NT2/D1 (cell line): ENCODE results near the gene SLC23A1.
"Not testable (repeated sequence)": the region's sequence is repeated elsewhere in the genome, so short reads cannot be mapped to it uniquely, and the experiment has no call there.

Source experiments
- DNase-seq: peaks from one replicate; pipeline ENCODE4 v3.0.0-alpha.2; 2011; ENCODE audit warnings: low read depth, low spot score
- H3K27me3 ChIP-seq: 2 replicates; pipeline ENCODE4 v1.6.0; 2011; ENCODE audit warnings: mild to moderate bottlenecking; ENCODE audit not compliant: insufficient read length, insufficient read depth
- H3K36me3 ChIP-seq: 2 replicates; pipeline ENCODE4 v1.6.1; 2011; ENCODE audit warnings: mild to moderate bottlenecking, low read length, mixed read lengths; ENCODE audit not compliant: insufficient read depth, insufficient read length
- H3K4me1 ChIP-seq: 2 replicates; pipeline ENCODE4 v1.5.1; 2011; ENCODE audit not compliant: insufficient read depth, insufficient read length
- H3K4me3 ChIP-seq: 2 replicates; pipeline ENCODE4 v1.5.1; 2011; ENCODE audit warnings: low read depth; ENCODE audit not compliant: insufficient read length
- H3K9ac ChIP-seq: 2 replicates; pipeline ENCODE4 v1.6.0; 2011; ENCODE audit warnings: low read depth; ENCODE audit not compliant: insufficient read length
- H3K9me3 ChIP-seq: 2 replicates; pipeline ENCODE4 v1.5.1; 2011; ENCODE audit warnings: mild to moderate bottlenecking, low read length; ENCODE audit not compliant: insufficient read depth
- SUZ12 ChIP-seq: IDR thresholded peaks from 2 replicates; pipeline ENCODE4 v1.6.1; 2011; ENCODE audit not compliant: insufficient read length, insufficient read depth; ENCODE audit errors: extremely low read depth
- YY1 ChIP-seq: IDR thresholded peaks from 2 replicates; pipeline ENCODE4 v1.6.1; 2011; ENCODE audit not compliant: insufficient read length, insufficient read depth
- ZNF274 ChIP-seq: IDR thresholded peaks from 2 replicates; pipeline ENCODE4 v1.6.1; 2011; ENCODE audit warnings: mild to moderate bottlenecking, low read depth, low read length

SLC23A1 gene

GRCh38 chr5:139371482-139372435 is 11.3 kb downstream of the SLC23A1 start:
- Histone ChIP-seq H3K36me3 (peaks cover 39% of the 10 kb centered on the region), H3K9me3 (no peaks in the 10 kb centered on the region), H3K4me1 (peaks cover 2% of the 10 kb centered on the region), H3K9ac (no peak overlapping the region), H3K27me3 (no peaks in the 10 kb centered on the region), H3K4me3 (no peak overlapping the region)
- no peak for DNase-seq
- TF ChIP-seq SUZ12 = no peak

- Histone ChIP-seq H3K4me1 (peaks cover 2% of the 10 kb centered on the region), H3K36me3 (peaks cover 54% of the 10 kb centered on the region), H3K4me3 (no peak overlapping the region), H3K9ac (no peak overlapping the region), H3K9me3 (no peaks in the 10 kb centered on the region), H3K27me3 (no peaks in the 10 kb centered on the region)
- no peak for TF ChIP-seq ZNF274
- TF ChIP-seq YY1 = no peak
- no peak for TF ChIP-seq SUZ12
- DNase-seq = no peak
Observed at GRCh38 chr5:139369181-139369580, 13.9 kb downstream of the SLC23A1 start.

- DNase-seq = no peak
- Histone ChIP-seq H3K36me3 (peaks cover 55% of the 10 kb centered on the region), H3K9me3 (no peaks in the 10 kb centered on the region), H3K4me1 (peaks cover under 1% of the 10 kb centered on the region), H3K27me3 (no peaks in the 10 kb centered on the region), H3K9ac (no peak overlapping the region), H3K4me3 (no peak overlapping the region)
- TF ChIP-seq ZNF274 = no peak
- no peak for TF ChIP-seq YY1
- no peak for TF ChIP-seq SUZ12
Observed at GRCh38 chr5:139368613-139369012, 14.5 kb downstream of the SLC23A1 start.

- Histone ChIP-seq H3K36me3 (peaks cover 42% of the 10 kb centered on the region), H3K4me3 (no peak overlapping the region), H3K9me3 (no peaks in the 10 kb centered on the region), H3K27me3 (no peaks in the 10 kb centered on the region), H3K9ac (no peak overlapping the region), H3K4me1 (no peaks in the 10 kb centered on the region)
- TF ChIP-seq ZNF274 (no peak), YY1 (no peak), SUZ12 (no peak)
- DNase-seq = no peak
Observed at GRCh38 chr5:139364466-139364865, 18.6 kb downstream of the SLC23A1 start.

- no peaks in the 10 kb centered on the region for H3K9me3 ChIP-seq
- H3K27me3 ChIP-seq = no peaks in the 10 kb centered on the region
- DNase-seq = no peak
- H3K36me3 ChIP-seq = peaks cover 38% of the 10 kb centered on the region
- no peaks in the 10 kb centered on the region for H3K4me1 ChIP-seq
- TF ChIP-seq YY1 (no peak), SUZ12 (no peak), ZNF274 (no peak)
- no peak overlapping the region for H3K9ac ChIP-seq
- no peak overlapping the region for H3K4me3 ChIP-seq
Observed at GRCh38 chr5:139363937-139364336, 19.2 kb downstream of the SLC23A1 start.

- no peaks in the 10 kb centered on the region for H3K4me1 ChIP-seq
- H3K36me3 ChIP-seq = peaks cover 30% of the 10 kb centered on the region
- no peak for DNase-seq
- no peak overlapping the region for H3K9ac ChIP-seq
- no peaks in the 10 kb centered on the region for H3K9me3 ChIP-seq
- no peak for TF ChIP-seq ZNF274
- no peak overlapping the region for H3K4me3 ChIP-seq
- no peaks in the 10 kb centered on the region for H3K27me3 ChIP-seq
Observed at GRCh38 chr5:139361835-139362429, 21.2 kb downstream of the SLC23A1 start.

- H3K36me3 ChIP-seq = peaks cover 18% of the 10 kb centered on the region
- DNase-seq = no peak
- TF ChIP-seq YY1 = no peak
- TF ChIP-seq ZNF274 = no peak
Observed at GRCh38 chr5:139360384-139360783, 22.7 kb downstream of the SLC23A1 start.

GRCh38 chr5:139358064-139358463 is 25.0 kb downstream of the SLC23A1 start:
- Histone ChIP-seq H3K9me3 (no peaks in the 10 kb centered on the region), H3K27me3 (no peaks in the 10 kb centered on the region), H3K36me3 (peaks cover under 1% of the 10 kb centered on the region), H3K4me3 (no peak overlapping the region), H3K4me1 (no peaks in the 10 kb centered on the region), H3K9ac (no peak overlapping the region)
- TF ChIP-seq SUZ12 = no peak
- TF ChIP-seq YY1 = no peak
- TF ChIP-seq ZNF274 = no peak
- no peak for DNase-seq

More at GRCh38 chr5:139360384-139360783, 22.7 kb downstream of the SLC23A1 start:
- Histone ChIP-seq H3K9ac (no peak overlapping the region), H3K9me3 (no peaks in the 10 kb centered on the region), H3K27me3 (no peaks in the 10 kb centered on the region), H3K4me3 (no peak overlapping the region), H3K4me1 (no peaks in the 10 kb centered on the region)

GRCh38 chr5:139355900-139356299 is 27.2 kb downstream of the SLC23A1 start:
- not testable (repeated sequence) for H3K9ac ChIP-seq, H3K4me1 ChIP-seq, H3K36me3 ChIP-seq, H3K4me3 ChIP-seq, H3K27me3 ChIP-seq, H3K9me3 ChIP-seq, DNase-seq
